Neutrophil (primary cell): ENCODE measurements around the gene NDUFB7.
"Not testable (repeated sequence)": the region's sequence is repeated elsewhere in the genome, so short reads cannot be mapped to it uniquely, and the experiment has no call there.

Experiments
- H3K27ac ChIP-seq: fragments of 200-600 bp; sonication (generic); 2 replicates; pipeline ENCODE4 v1.5.1; 2016; ENCODE audit warnings: mild to moderate bottlenecking, moderate library complexity
- H3K27me3 ChIP-seq: fragments of 200-600 bp; sonication (generic); 2 replicates; pipeline ENCODE4 v1.6.0; 2016; ENCODE audit warnings: mild to moderate bottlenecking
- H3K36me3 ChIP-seq: fragments of 200-600 bp; sonication (generic); 2 replicates; pipeline ENCODE4 v1.5.1; 2017
- H3K4me1 ChIP-seq, 2 experiments: fragments of 200-600 bp in 1 of 2; sonication (generic) in 1 of 2; 1 replicate in 1 of 2; 2 replicates in 1 of 2; pipeline versions ENCODE4 v1.5.1 to v1.6.1; 2013 to 2016; ENCODE audit warnings: low read depth in 1 of 2, low read length in 1 of 2, mild to moderate bottlenecking in 1 of 2, moderate library complexity in 1 of 2; ENCODE audit not compliant: control insufficient read depth in 1 of 2, insufficient read depth in 1 of 2
- H3K4me3 ChIP-seq, 2 experiments: fragments of 200-600 bp in 1 of 2; sonication (generic) in 1 of 2; 1 replicate in 1 of 2; 2 replicates in 1 of 2; pipeline ENCODE4 v1.5.1; 2013 to 2016; ENCODE audit warnings: low read depth in 1 of 2, low read length in 1 of 2, mild to moderate bottlenecking in 1 of 2, moderate library complexity in 1 of 2
- H3K9me3 ChIP-seq: fragments of 200-600 bp; sonication (generic); 2 replicates; pipeline ENCODE4 v1.5.1; 2016
- CTCF ChIP-seq: fragments of 200-600 bp; sonication (generic); IDR thresholded peaks from 2 replicates; pipeline ENCODE4 v1.5.1; 2016; ENCODE audit warnings: antibody characterized with exemption

The NDUFB7 gene

GRCh38 chr19:14566712-14567077, 5.2 kb downstream of the NDUFB7 start:
- Histone ChIP-seq H3K36me3 (peaks cover 40% of the 10 kb centered on the region), H3K27me3 (no peaks in the 10 kb centered on the region), H3K4me1 (peaks cover 6 to 10% of the 10 kb centered on the region in 2 experiments), H3K27ac (no peak overlapping the region), H3K4me3 (no peak overlapping the region), H3K9me3 (no peaks in the 10 kb centered on the region)
- TF ChIP-seq CTCF: no peak

- Histone ChIP-seq H3K27ac (no peak overlapping the region), H3K27me3 (no peaks in the 10 kb centered on the region), H3K4me3 (no peak overlapping the region), H3K36me3 (peaks cover 40% of the 10 kb centered on the region), H3K9me3 (no peaks in the 10 kb centered on the region), H3K4me1 (peaks cover 2 to 4% of the 10 kb centered on the region in 2 experiments)
- no peak for TF ChIP-seq CTCF
Measured at GRCh38 chr19:14565765-14566711, 5.8 kb downstream of the NDUFB7 start.

GRCh38 chr19:14565298-14565679, 6.6 kb downstream of the NDUFB7 start:
- H3K9me3 ChIP-seq: no peaks in the 10 kb centered on the region
- no peak overlapping the region for H3K4me3 ChIP-seq
- no peak overlapping the region for H3K27ac ChIP-seq
- TF ChIP-seq CTCF: no peak
- H3K4me1 ChIP-seq: no peaks in the 10 kb centered on the region
- H3K36me3 ChIP-seq: peaks cover 40% of the 10 kb centered on the region
- H3K27me3 ChIP-seq: no peaks in the 10 kb centered on the region

GRCh38 chr19:14564652-14565297, 7.1 kb downstream of the NDUFB7 start:
- H3K4me3 ChIP-seq, H3K27ac ChIP-seq, H3K27me3 ChIP-seq, H3K9me3 ChIP-seq, H3K4me1 ChIP-seq: not testable (repeated sequence)
- peaks cover 40% of the 10 kb centered on the region for H3K36me3 ChIP-seq

- Histone ChIP-seq H3K27ac (no peak overlapping the region), H3K36me3 (peaks cover 40% of the 10 kb centered on the region)
- TF ChIP-seq CTCF: no peak
Measured at GRCh38 chr19:14563989-14564651, 7.7 kb downstream of the NDUFB7 start.

GRCh38 chr19:14563590-14563926, 8.3 kb downstream of the NDUFB7 start:
- H3K27me3 ChIP-seq: no peaks in the 10 kb centered on the region
- no peaks in the 10 kb centered on the region for H3K4me1 ChIP-seq
- no peaks in the 10 kb centered on the region for H3K9me3 ChIP-seq
- no peak overlapping the region for H3K27ac ChIP-seq
- no peak for TF ChIP-seq CTCF
- H3K36me3 ChIP-seq: peaks cover 40% of the 10 kb centered on the region
- H3K4me3 ChIP-seq: no peak overlapping the region

More at GRCh38 chr19:14563989-14564651, 7.7 kb downstream of the NDUFB7 start:
- no peak overlapping the region for H3K4me3 ChIP-seq
- H3K27me3 ChIP-seq: no peaks in the 10 kb centered on the region
- no peaks in the 10 kb centered on the region for H3K9me3 ChIP-seq
- H3K4me1 ChIP-seq: no peaks in the 10 kb centered on the region
